Body of pancreas (tissue), 4 donors: ENCODE results near the gene GABRG3.

Experiments
- POLR2A ChIP-seq, 3 donors: fragments of 450-650 bp; IDR thresholded peaks; one replicate each; pipeline ENCODE4 v1.6.1; 2016; ENCODE audit warnings: antibody characterized with exemption in 3 of 3, mild to moderate bottlenecking in 2 of 3
- TF ChIP-seq, protein P1 (sequence below), 7 experiments: fragments of 450-650 bp in 4 of 7; fragments of 200-600 bp in 3 of 7; sonication (generic) in 3 of 7; IDR thresholded peaks; one replicate each; pipeline ENCODE4 v1.5.1; 2016 to 2019; ENCODE audit warnings: antibody characterized with exemption in 7 of 7

GRCh38 chr15:27545494-27546255 lies 574.7 kb downstream of the GABRG3 start:
- TF ChIP-seq, protein P1, sequence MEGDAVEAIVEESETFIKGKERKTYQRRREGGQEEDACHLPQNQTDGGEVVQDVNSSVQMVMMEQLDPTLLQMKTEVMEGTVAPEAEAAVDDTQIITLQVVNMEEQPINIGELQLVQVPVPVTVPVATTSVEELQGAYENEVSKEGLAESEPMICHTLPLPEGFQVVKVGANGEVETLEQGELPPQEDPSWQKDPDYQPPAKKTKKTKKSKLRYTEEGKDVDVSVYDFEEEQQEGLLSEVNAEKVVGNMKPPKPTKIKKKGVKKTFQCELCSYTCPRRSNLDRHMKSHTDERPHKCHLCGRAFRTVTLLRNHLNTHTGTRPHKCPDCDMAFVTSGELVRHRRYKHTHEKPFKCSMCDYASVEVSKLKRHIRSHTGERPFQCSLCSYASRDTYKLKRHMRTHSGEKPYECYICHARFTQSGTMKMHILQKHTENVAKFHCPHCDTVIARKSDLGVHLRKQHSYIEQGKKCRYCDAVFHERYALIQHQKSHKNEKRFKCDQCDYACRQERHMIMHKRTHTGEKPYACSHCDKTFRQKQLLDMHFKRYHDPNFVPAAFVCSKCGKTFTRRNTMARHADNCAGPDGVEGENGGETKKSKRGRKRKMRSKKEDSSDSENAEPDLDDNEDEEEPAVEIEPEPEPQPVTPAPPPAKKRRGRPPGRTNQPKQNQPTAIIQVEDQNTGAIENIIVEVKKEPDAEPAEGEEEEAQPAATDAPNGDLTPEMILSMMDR (IDR thresholded peaks at IDR 0.05), result no peak
- no peak for TF ChIP-seq POLR2A (IDR thresholded peaks at IDR 0.05)
